Spleen (tissue), 7 donors: ENCODE measurements around the gene CHD2.

Experiments used
- CTCF ChIP-seq, 11 experiments: fragments of 200-600 bp in 7 of 11; fragments of 450-650 bp in 4 of 11; sonication (generic) in 4 of 11; IDR thresholded peaks in 8 of 11; conservative IDR thresholded peaks in 3 of 11; 1 replicate in 7 of 11; 2 replicates in 4 of 11; pipeline versions ENCODE4 v1.4.0 to v1.8.0; 2016 to 2021; ENCODE audit warnings: antibody characterized with exemption in 11 of 11, inconsistent platforms in 4 of 11, mild to moderate bottlenecking in 1 of 11
- POLR2A ChIP-seq, 3 donors: fragments of 450-650 bp; IDR thresholded peaks; one replicate each; pipeline ENCODE4 v1.5.1; 2017; ENCODE audit warnings: antibody characterized with exemption in 3 of 3, mild to moderate bottlenecking in 1 of 3
- POLR2AphosphoS5 ChIP-seq, 3 donors: sonication (generic); formaldehyde crosslinking; IDR thresholded peaks; one replicate each; pipeline ENCODE4 v1.5.1; 2017; ENCODE audit warnings: antibody characterized with exemption in 3 of 3
- donor health status: DM: no; HTN: no; CAD: no; lungs with moderate emphysema.
- donor health status: DM: no; HTN: no; CAD: no.
- donor health status: DM: no; HTN: no; CAD: no.

DNA sequence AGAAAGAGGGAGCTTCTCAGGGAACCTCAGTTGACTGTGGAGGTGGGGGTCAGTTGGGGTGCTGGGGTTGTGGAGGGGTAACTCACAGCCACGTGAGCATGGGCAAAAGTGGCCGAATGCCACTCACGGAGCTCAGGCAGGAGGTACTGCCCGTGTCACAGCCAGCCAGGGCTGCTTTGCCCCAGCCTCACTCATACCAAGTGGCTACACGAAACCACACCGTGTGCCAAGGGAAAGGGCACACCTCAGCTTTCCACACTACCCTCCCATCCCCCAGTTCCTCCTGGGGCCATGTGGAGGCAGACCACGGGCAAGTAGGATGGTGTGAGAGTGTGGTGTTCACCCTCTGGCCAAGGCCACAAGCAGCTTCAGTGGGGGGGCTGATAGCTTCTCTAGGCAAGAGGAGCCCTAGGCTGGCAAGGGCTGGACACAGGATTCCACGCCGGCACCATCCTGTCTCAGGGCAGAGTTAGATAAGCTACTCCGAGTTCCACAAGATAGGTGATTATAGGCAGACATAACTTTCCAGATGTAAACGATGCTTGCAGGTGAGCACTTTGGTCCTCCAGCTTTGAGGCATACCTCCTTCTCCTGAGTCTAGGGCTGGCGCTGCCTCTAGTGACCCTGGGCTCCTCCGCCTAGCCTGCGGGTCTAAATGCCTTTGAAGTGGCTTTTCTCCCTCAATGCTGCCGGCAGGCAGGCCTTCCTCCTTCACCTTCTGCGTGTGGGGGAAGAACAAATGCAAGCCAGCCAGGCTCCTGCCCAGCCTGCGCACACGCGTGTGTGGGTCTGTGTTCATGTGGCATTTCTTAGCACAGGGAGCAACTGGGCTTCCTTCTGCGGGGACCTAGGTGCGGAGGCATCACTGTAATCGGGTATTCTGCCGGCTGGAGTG is 163.9 kb downstream of the CHD2 start:
- TF ChIP-seq CTCF (IDR thresholded peaks at IDR 0.05 in 8 of 11, conservative IDR thresholded peaks at IDR 0.05 in 3 of 11) (no peak), POLR2A (IDR thresholded peaks at IDR 0.05) (no peak), POLR2AphosphoS5 (IDR thresholded peaks at IDR 0.05) (no peak)
